Upper lobe of right lung (tissue), 1 donor: Measurements from ENCODE around the gene HS1BP3. TPM values are rescaled to one million over a fixed set of nuclear protein-coding genes. Genes with fewer than 3 reads are reported as not detected.

Source experiments
- ATAC-seq: fragments of 200-7000 bp; cut with Tn5 transposase; one replicate; pipeline ENCODE4 v1.9.1; 2020; ENCODE audit warnings: mild to moderate bottlenecking, moderate library complexity
- DNase-seq: peaks from one replicate; pipeline ENCODE4 v3.0.0-alpha.2; 2020
- H3K27ac ChIP-seq: fragments of 200-600 bp; one replicate; pipeline ENCODE4 v1.8.0; 2022
- H3K27me3 ChIP-seq: fragments of 200-600 bp; one replicate; pipeline ENCODE4 v1.8.0; 2022; ENCODE audit warnings: mild to moderate bottlenecking
- H3K36me3 ChIP-seq: fragments of 200-600 bp; one replicate; pipeline ENCODE4 v1.8.0; 2022
- H3K4me1 ChIP-seq: fragments of 200-600 bp; one replicate; pipeline ENCODE4 v1.8.0; 2022
- H3K4me3 ChIP-seq: fragments of 200-600 bp; one replicate; pipeline ENCODE4 v1.8.0; 2022; ENCODE audit warnings: mild to moderate bottlenecking
- H3K9me3 ChIP-seq: fragments of 200-600 bp; one replicate; pipeline ENCODE4 v1.8.0; 2022
- CTCF ChIP-seq: fragments of 200-600 bp; IDR thresholded peaks from one replicate; pipeline ENCODE4 v1.8.0; 2022; ENCODE audit warnings: antibody characterized with exemption
- intact Hi-C: fragments of 100-400 bp; cut with DNase I; formaldehyde crosslinking; loops from one replicate; pipeline ENCODE4 v1.11.0; 2022
- total RNA-seq: library from RNA; stranded (reverse); fragmentation: NEBNext Ultra II Directional; extraction: Animal tissue kit (Norgen Biotek cat#: 25700); gene quantifications from one replicate; pipeline ENCODE4 v1.2.1, GENCODE V29; 2021
- donor health status: DM: no; HTN: yes; CAD: no; lungs with severe emphysema.

HS1BP3 gene
- total RNA-seq, 1 donor from 2014 or later, result 35.8 TPM

GRCh38 chr2:20662308-20662937 is 11.5 kb upstream of the HS1BP3 start:
- Histone ChIP-seq H3K4me3 (no peak overlapping the region), H3K36me3 (no peaks in the 10 kb centered on the region), H3K27me3 (peaks cover 53% of the 10 kb centered on the region), H3K9me3 (no peaks in the 10 kb centered on the region), H3K4me1 (peaks cover 14% of the 10 kb centered on the region), H3K27ac (no peak overlapping the region)
- no peak for TF ChIP-seq CTCF
- ATAC-seq (no peak), DNase-seq (no peak)
- intact Hi-C loops, result loop anchor here (5.0 kb wide), 2 partner anchors 300 to 460 kb away; partner anchors contain the start of gene TDRD15

GRCh38 chr2:20661421-20662307 is 10.8 kb upstream of the HS1BP3 start:
- peak; percentile 92 for ATAC-seq
- intact Hi-C loops, result loop anchor here (5.0 kb wide), 2 partner anchors 301 to 461 kb away; partner anchors contain the start of gene TDRD15
- H3K27me3 ChIP-seq, result peaks cover 50% of the 10 kb centered on the region

GRCh38 chr2:20660506-20661420 is 9.9 kb upstream of the HS1BP3 start:
- no peak overlapping the region for H3K4me3 ChIP-seq
- no peaks in the 10 kb centered on the region for H3K36me3 ChIP-seq
- no peak for DNase-seq
- no peak overlapping the region for H3K27ac ChIP-seq
- intact Hi-C loops, result loop anchor here (5.0 kb wide), 2 partner anchors 302 to 462 kb away; partner anchors contain the start of gene TDRD15
- H3K4me1 ChIP-seq, result peaks cover 3% of the 10 kb centered on the region
- H3K27me3 ChIP-seq, result peaks cover 41% of the 10 kb centered on the region
- no peak for TF ChIP-seq CTCF
- ATAC-seq, result peak; percentile 26
- H3K9me3 ChIP-seq, result no peaks in the 10 kb centered on the region

More at GRCh38 chr2:20661421-20662307, 10.8 kb upstream of the HS1BP3 start:
- H3K9me3 ChIP-seq, result no peaks in the 10 kb centered on the region
- no peak overlapping the region for H3K27ac ChIP-seq
- no peak overlapping the region for H3K4me3 ChIP-seq
- peak; percentile 72 for DNase-seq
- peak; percentile 99 for TF ChIP-seq CTCF
- no peaks in the 10 kb centered on the region for H3K36me3 ChIP-seq
- peaks cover 12% of the 10 kb centered on the region for H3K4me1 ChIP-seq

- no peak for TF ChIP-seq CTCF
- peak; percentile 44 for DNase-seq
- H3K27me3 ChIP-seq, result peaks cover 11% of the 10 kb centered on the region
- no peaks in the 10 kb centered on the region for H3K4me1 ChIP-seq
- no peak overlapping the region for H3K27ac ChIP-seq
- no peak overlapping the region for H3K4me3 ChIP-seq
- H3K9me3 ChIP-seq, result no peaks in the 10 kb centered on the region
- intact Hi-C loops, result no loop called here
- ATAC-seq, result no peak
- H3K36me3 ChIP-seq, result no peaks in the 10 kb centered on the region
Measured at GRCh38 chr2:20657522-20658235, 6.8 kb upstream of the HS1BP3 start.

- ATAC-seq, result no peak
- TF ChIP-seq CTCF, result no peak
- Histone ChIP-seq H3K27ac (no peak overlapping the region), H3K36me3 (no peaks in the 10 kb centered on the region), H3K4me1 (peaks cover 3% of the 10 kb centered on the region), H3K9me3 (no peaks in the 10 kb centered on the region), H3K27me3 (peaks cover under 1% of the 10 kb centered on the region), H3K4me3 (no peak overlapping the region)
- intact Hi-C loops, result no loop called here
- DNase-seq, result peak; percentile 61
Measured at GRCh38 chr2:20656561-20656960, 5.7 kb upstream of the HS1BP3 start.
